HG03025 (cell line): ENCODE results near the gene CXCL3.
"Not testable (repeated sequence)": the region's sequence is repeated elsewhere in the genome, so short reads cannot be mapped to it uniquely, and the experiment has no call there.

Experiments
- ATAC-seq: cut with Tn5 transposase; IDR thresholded peaks from one replicate; pipeline ENCODE4 v1.9.1; 2021; ENCODE audit warnings: mild to moderate bottlenecking, moderate library complexity; ENCODE audit not compliant: unreplicated experiment, low FRiP score

CXCL3 gene

GRCh38 chr4:74038425-74039314 lies at the start of gene CXCL3:
Gene CXCL3, minus strand, starts transcription at chr4:74038689. Its CDS starts 78 bp downstream, at chr4:74038611.
- no peak for ATAC-seq

- no peak for ATAC-seq
These were observed 49.0 kb upstream of the CXCL3 start for GRCh38 chr4:74087481-74087880.

- ATAC-seq = no peak
These were observed 47.2 kb upstream of the CXCL3 start for GRCh38 chr4:74085669-74086068.

- no peak for ATAC-seq
These were observed 46.5 kb upstream of the CXCL3 start for GRCh38 chr4:74084984-74085383.

GRCh38 chr4:74083546-74083945 lies 45.1 kb upstream of the CXCL3 start:
- ATAC-seq = no peak

- no peak for ATAC-seq
These were observed 42.5 kb upstream of the CXCL3 start for GRCh38 chr4:74081035-74081434.

- ATAC-seq = not testable (repeated sequence)
These were observed 41.9 kb upstream of the CXCL3 start for GRCh38 chr4:74080351-74080750.

GRCh38 chr4:74079024-74079423 lies 40.5 kb upstream of the CXCL3 start:
- not testable (repeated sequence) for ATAC-seq

GRCh38 chr4:74073358-74073757 lies 34.9 kb upstream of the CXCL3 start:
- no peak for ATAC-seq

GRCh38 chr4:74072739-74073138 lies 34.2 kb upstream of the CXCL3 start:
- no peak for ATAC-seq

GRCh38 chr4:74067586-74067985 lies 29.1 kb upstream of the CXCL3 start:
- no peak for ATAC-seq

GRCh38 chr4:74066232-74066631 lies 27.7 kb upstream of the CXCL3 start:
- no peak for ATAC-seq

GRCh38 chr4:74065115-74065642 lies 26.7 kb upstream of the CXCL3 start:
- no peak for ATAC-seq

- ATAC-seq = no peak
These were observed 25.4 kb upstream of the CXCL3 start for GRCh38 chr4:74063859-74064258.

- no peak for ATAC-seq
These were observed 24.5 kb upstream of the CXCL3 start for GRCh38 chr4:74062953-74063352.

GRCh38 chr4:74061430-74061829 lies 22.9 kb upstream of the CXCL3 start:
- no peak for ATAC-seq

- no peak for ATAC-seq
These were observed 20.8 kb upstream of the CXCL3 start for GRCh38 chr4:74059161-74059829.

GRCh38 chr4:74058048-74058651 lies 19.7 kb upstream of the CXCL3 start:
- no peak for ATAC-seq

- ATAC-seq = no peak
These were observed 19.1 kb upstream of the CXCL3 start for GRCh38 chr4:74057588-74057987.

- no peak for ATAC-seq
These were observed 18.5 kb upstream of the CXCL3 start for GRCh38 chr4:74056858-74057562.
